HEK293 (cell line): Measurements from ENCODE around the gene SAMD4B.
A peak's percentile ranks its signal among the peaks of the same experiment; 100 is the strongest.

ENCODE experiments used
- ATF2 ChIP-seq: fragments of 450-650 bp; formaldehyde crosslinking; IDR thresholded peaks from 2 replicates; pipeline ENCODE4 v1.5.1; 2016; ENCODE audit warnings: missing biosample characterization, missing genetic modification characterization, low read depth
- KLF1 ChIP-seq: fragments of 450-650 bp; formaldehyde crosslinking; IDR thresholded peaks from 2 replicates; pipeline ENCODE4 v1.5.1; 2016; ENCODE audit warnings: missing biosample characterization, missing genetic modification characterization
- PRDM4 ChIP-seq: fragments of 450-650 bp; formaldehyde crosslinking; IDR thresholded peaks from 2 replicates; pipeline ENCODE4 v1.5.1; 2017; ENCODE audit warnings: missing biosample characterization, missing genetic modification characterization
- PRDM6 ChIP-seq: fragments of 450-650 bp; formaldehyde crosslinking; IDR thresholded peaks from 2 replicates; pipeline ENCODE4 v1.5.1; 2017; ENCODE audit warnings: missing biosample characterization, missing genetic modification characterization
- SALL2 ChIP-seq: fragments of 450-650 bp; formaldehyde crosslinking; IDR thresholded peaks from 2 replicates; pipeline ENCODE4 v1.5.0; 2017; ENCODE audit warnings: missing biosample characterization, mild to moderate bottlenecking, missing genetic modification characterization, borderline replicate concordance
- SP3 ChIP-seq: fragments of 450-650 bp; formaldehyde crosslinking; IDR thresholded peaks from 2 replicates; pipeline ENCODE4 v1.5.1; 2016; ENCODE audit warnings: missing biosample characterization, missing genetic modification characterization
- TSHZ1 ChIP-seq: fragments of 450-650 bp; formaldehyde crosslinking; IDR thresholded peaks from 2 replicates; pipeline ENCODE4 v1.5.1; 2016; ENCODE audit warnings: missing biosample characterization, missing genetic modification characterization, borderline replicate concordance
- ZBTB1 ChIP-seq: fragments of 450-650 bp; formaldehyde crosslinking; IDR thresholded peaks from 2 replicates; pipeline ENCODE4 v1.5.1; 2016; ENCODE audit warnings: missing biosample characterization, missing genetic modification characterization
- ZBTB49 ChIP-seq: fragments of 450-650 bp; formaldehyde crosslinking; IDR thresholded peaks from 2 replicates; pipeline ENCODE4 v1.5.1; 2016; ENCODE audit warnings: missing biosample characterization, missing genetic modification characterization, low read depth
- ZFP69B ChIP-seq: fragments of 450-650 bp; formaldehyde crosslinking; IDR thresholded peaks from 2 replicates; pipeline ENCODE4 v1.5.1; 2016; ENCODE audit warnings: missing biosample characterization, missing genetic modification characterization
- ZIC2 ChIP-seq: fragments of 450-650 bp; formaldehyde crosslinking; IDR thresholded peaks from 2 replicates; pipeline ENCODE4 v1.5.1; 2016; ENCODE audit warnings: missing biosample characterization, missing genetic modification characterization
- ZNF146 ChIP-seq: fragments of 450-650 bp; formaldehyde crosslinking; IDR thresholded peaks from 2 replicates; pipeline ENCODE4 v1.5.1; 2016; ENCODE audit warnings: missing biosample characterization, missing genetic modification characterization
- ZNF175 ChIP-seq: fragments of 450-650 bp; formaldehyde crosslinking; IDR thresholded peaks from 2 replicates; pipeline ENCODE4 v1.5.1; 2016; ENCODE audit warnings: missing biosample characterization, missing genetic modification characterization
- ZNF184 ChIP-seq: fragments of 450-650 bp; IDR thresholded peaks from 2 replicates; pipeline ENCODE4 v1.5.1; 2018; ENCODE audit warnings: missing biosample characterization, mild to moderate bottlenecking, missing genetic modification characterization
- ZNF202 ChIP-seq: fragments of 450-650 bp; formaldehyde crosslinking; IDR thresholded peaks from 2 replicates; pipeline ENCODE4 v1.5.1; 2016; ENCODE audit warnings: missing biosample characterization, missing genetic modification characterization, borderline replicate concordance
- ZNF280C ChIP-seq: fragments of 450-650 bp; formaldehyde crosslinking; IDR thresholded peaks from 2 replicates; pipeline ENCODE4 v1.5.1; 2016; ENCODE audit warnings: missing biosample characterization, missing genetic modification characterization
- ZNF37A ChIP-seq: fragments of 450-650 bp; IDR thresholded peaks from 2 replicates; pipeline ENCODE4 v1.5.1; 2018; ENCODE audit warnings: missing biosample characterization, missing genetic modification characterization
- ZNF473 ChIP-seq: fragments of 450-650 bp; formaldehyde crosslinking; IDR thresholded peaks from 2 replicates; pipeline ENCODE4 v1.5.1; 2017; ENCODE audit warnings: missing biosample characterization, missing genetic modification characterization
- ZNF629 ChIP-seq: fragments of 450-650 bp; formaldehyde crosslinking; IDR thresholded peaks from 2 replicates; pipeline ENCODE4 v1.5.1; 2017; ENCODE audit warnings: missing biosample characterization, missing genetic modification characterization
- ZNF704 ChIP-seq: fragments of 450-650 bp; formaldehyde crosslinking; IDR thresholded peaks from 2 replicates; pipeline ENCODE4 v1.5.1; 2016; ENCODE audit warnings: missing biosample characterization, missing genetic modification characterization
- ZNF76 ChIP-seq: fragments of 450-650 bp; formaldehyde crosslinking; IDR thresholded peaks from 2 replicates; pipeline ENCODE4; 2016; ENCODE audit warnings: low read depth, missing biosample characterization, missing genetic modification characterization, borderline replicate concordance

SAMD4B gene

GRCh38 chr19:39403331-39404312 is 61.4 kb downstream of the SAMD4B start (continued):
- no peak for TF ChIP-seq ZNF202 (tag by site-specific recombination)
- peak; percentile 50; the same call in 1 of the 2 replicates for TF ChIP-seq ZBTB1 (tag by site-specific recombination)
- peak; percentile 81 for TF ChIP-seq ZFP69B (tag by site-specific recombination)
- no peak for TF ChIP-seq ZNF175 (tag by site-specific recombination)
- no peak for TF ChIP-seq ZNF146
- no peak for TF ChIP-seq ZNF704 (tag by site-specific recombination)
- peak; percentile 56 for TF ChIP-seq PRDM4 (tag by site-specific recombination)
- peak; percentile 85 for TF ChIP-seq ZNF629
- peak; percentile 69 for TF ChIP-seq KLF1 (tag by site-specific recombination)
- TF ChIP-seq SALL2 (tag by site-specific recombination), result no peak
- TF ChIP-seq ZNF280C (tag by site-specific recombination), result no peak
- TF ChIP-seq ZNF37A (tag by site-specific recombination), result no peak; the same call in 1 of the 2 replicates
- TF ChIP-seq ZBTB49, result no peak
- 0 out of 2 replicates have a peak, but pooled peaks have one; percentile 65 for TF ChIP-seq TSHZ1 (tag by site-specific recombination)
- TF ChIP-seq ZNF184 (tag by site-specific recombination), result peak; percentile 56
- TF ChIP-seq PRDM6 (tag by site-specific recombination), result no peak
- TF ChIP-seq ATF2 (tag by site-specific recombination), result no peak
- TF ChIP-seq SP3 (tag by site-specific recombination), result peak; percentile 69
- peak; percentile 84 for TF ChIP-seq ZNF76 (tag by site-specific recombination)
- no peak for TF ChIP-seq ZNF473 (tag by site-specific recombination)
- TF ChIP-seq ZIC2 (tag by site-specific recombination), result peak; percentile 88
